Islet precursor cell (in vitro differentiated cells): Measurements from ENCODE around the gene IGSF6.
"Not testable (repeated sequence)": the region's sequence is repeated elsewhere in the genome, so short reads cannot be mapped to it uniquely, and the experiment has no call there.

Experiments
- DNase-seq: peaks from one replicate; pipeline ENCODE4 v3.0.0-alpha.2; 2018

IGSF6 gene

DNA sequence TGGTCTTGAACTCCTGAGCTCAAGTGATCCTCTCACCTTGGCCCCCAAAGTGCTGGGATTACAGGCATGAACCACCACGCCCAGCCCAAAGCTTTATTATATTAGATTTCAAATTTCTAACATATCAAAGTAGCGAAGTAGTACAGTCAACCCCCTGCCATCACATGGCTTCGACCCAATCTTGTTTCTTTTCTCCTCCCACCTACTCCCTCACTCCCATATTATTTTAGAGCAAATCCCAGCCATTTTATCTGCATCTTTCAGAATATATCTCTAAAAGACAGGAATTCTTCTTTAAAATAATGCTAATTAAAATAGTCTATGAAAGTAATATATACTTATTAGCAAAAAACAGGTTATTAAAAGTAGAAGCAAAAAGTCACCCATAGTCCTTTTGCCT, 893 bp downstream of the IGSF6 start:
- DNase-seq, result no peak

DNA sequence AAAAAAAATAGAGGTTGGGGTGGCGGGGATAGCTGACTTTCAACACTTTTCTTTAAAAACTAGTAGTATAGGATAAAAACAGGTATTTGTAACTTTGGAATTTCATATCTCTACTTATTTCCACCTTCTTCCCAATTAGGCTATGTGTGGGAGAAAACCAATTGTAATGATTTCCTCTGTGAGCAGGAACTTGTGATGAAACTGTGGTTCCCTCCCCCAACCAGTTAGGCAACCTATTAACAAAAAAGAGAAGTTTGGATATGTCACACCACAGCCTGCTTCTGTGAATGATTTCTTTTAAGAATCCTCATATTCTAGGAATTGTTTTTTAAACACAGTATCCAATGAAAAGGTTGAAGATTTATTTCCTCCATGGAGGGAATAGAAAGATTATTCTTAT, 1.9 kb downstream of the IGSF6 start:
- no peak for DNase-seq

DNA sequence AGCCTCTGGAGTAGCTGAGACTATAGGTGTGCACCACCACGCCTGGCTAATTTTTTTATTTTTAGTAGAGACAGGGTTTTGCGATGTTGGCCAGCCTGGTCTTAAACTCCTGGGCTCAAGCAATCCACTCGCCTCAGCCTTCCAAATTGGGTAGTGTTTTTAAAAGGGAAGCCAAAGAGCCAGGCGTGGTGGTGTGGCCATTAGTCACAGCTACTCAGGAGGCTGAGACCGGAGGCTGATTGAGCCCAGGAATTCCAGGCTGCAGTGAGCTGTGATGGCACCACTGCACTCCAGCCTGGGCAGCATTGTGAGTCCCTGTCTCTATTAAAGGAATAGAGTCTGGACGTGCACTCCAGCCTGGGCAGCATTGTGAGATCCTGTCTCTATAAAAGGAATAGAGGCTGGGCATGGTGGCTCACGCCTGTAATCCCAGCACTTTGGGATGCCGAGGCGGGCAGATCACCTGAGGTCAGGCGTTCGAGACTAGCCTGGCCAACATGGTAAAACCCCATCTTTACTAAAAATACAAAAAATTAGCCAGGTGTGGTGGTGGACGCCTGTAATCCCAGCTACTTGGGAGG, 2.5 kb downstream of the IGSF6 start:
- not testable (repeated sequence) for DNase-seq

DNA sequence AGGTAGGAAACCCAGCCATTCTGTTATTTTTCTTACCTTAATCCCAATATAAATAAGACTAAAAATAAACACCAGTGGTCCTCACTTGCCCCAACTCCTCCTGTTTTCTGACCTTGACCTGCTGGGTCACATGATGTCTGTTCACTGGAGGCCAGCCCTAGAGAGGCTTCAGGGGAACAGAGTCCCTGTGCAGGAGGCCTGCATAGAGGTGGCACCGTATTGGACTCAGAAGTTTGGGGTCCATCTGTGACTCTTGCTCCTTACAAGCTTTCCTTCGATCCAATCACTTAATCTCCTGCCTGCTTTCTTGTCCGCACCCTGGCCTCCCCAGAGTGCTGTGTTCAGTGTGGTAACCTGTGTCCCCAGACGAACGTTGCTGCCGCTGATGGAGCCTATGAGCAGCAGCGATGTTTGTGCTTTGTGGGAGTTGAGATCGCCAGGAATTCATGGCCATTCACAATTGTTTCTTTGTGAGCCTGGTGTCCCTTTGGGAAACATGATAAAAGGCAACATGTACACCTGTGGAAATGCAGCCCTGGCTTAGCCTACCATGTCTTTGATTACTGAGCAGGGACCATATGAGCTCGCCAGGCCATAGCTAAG, 4.7 kb downstream of the IGSF6 start:
- no peak for DNase-seq

DNA sequence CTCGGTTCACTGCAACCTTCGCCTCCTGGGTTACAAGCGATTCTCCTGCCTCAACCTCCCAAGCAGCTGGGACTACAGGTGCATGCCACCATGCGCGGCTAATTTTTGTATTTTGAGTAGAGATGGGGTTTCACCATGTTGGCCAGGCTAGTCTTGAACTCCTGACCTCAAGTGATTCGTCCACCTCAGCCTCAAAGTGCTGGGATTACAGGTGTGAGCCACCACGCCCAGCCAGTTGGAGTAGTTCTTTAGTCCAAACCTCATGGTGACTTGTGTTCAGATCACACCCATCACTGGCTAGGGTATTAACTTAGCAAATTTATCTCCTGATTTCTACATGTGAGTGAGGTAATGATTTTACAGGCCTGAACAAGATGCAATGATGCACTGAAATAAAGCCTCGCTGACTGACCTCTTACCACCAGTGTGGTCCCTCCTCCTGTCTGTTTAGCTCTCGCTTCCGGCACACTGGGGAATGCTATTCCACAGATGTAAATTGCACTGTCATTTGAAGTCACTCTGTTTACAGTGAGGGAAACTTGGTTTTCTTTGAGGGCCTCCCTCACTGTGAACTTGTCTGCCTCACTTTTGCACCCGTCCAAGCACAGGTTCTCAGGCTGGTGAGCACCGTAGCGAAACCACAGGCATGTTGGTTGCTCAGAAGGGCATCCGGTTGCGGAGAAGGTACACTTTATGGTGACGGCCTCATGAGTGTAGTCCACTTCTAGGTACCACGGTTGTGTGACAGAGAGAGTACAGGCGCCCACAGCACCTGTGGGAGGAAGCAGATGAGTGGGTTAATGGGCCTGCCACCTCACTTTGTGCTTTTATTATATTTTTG, 5.5 kb downstream of the IGSF6 start:
- no peak for DNase-seq

DNA sequence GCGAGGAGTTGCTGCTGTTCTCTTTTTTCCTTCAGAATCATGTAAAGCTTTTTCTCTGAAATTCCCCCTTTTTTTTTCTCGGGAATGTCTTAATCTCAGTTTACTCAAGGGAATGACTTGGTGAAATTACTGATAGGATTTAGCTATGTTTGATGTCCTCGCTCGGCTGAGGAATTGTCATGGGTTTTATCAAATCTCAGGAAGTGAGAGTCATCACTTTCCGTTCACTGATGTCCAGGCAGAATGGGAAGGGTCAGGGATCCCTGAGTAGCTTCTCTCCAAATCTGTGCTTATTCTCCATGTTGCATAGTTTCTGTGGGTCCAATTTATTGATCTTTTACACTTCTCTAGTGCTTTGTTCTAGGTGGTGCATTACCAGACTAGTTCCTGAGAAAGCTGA, 6.3 kb downstream of the IGSF6 start:
- DNase-seq, result no peak

DNA sequence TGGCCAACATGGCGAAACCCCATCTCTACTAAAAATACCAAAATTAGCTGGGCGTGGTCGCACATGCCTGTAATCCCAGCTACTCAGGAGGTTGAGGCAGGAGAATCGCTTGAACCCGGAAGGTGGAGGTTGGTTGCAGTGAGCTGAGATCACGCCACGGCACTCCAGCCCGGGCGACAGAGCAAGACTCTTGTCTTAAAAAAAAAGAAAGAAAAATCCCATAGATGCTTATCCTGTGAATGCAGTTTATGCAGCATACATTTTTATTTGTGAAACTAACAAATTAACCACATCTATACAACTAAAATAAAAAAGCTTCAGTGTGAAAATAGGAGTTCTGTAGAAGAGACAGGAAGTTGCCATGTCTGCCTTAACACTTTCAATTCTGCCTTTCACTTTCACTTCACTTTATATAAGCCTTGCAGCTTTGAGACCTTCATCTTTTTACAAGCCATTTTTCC, 7.1 kb downstream of the IGSF6 start:
- DNase-seq, result no peak

DNA sequence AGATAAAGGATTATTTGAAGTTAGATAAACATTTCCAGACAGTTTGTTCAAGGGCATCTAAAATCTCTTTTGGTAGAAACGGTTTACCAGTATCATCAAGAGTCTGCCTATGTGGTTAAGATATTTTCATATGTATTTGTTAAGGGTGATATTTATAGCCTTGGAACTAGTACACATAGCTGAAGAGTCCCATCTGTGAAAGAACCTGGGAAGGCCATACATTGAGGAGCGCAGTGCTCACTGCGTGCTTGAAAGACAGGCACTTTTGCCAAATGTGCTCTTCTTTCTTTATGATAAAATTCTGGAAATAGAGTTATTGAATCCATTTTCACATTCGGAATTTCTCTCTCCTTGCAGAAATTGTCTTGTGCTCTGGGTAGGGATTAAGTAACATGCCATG, 7.7 kb downstream of the IGSF6 start:
- DNase-seq, result no peak

DNA sequence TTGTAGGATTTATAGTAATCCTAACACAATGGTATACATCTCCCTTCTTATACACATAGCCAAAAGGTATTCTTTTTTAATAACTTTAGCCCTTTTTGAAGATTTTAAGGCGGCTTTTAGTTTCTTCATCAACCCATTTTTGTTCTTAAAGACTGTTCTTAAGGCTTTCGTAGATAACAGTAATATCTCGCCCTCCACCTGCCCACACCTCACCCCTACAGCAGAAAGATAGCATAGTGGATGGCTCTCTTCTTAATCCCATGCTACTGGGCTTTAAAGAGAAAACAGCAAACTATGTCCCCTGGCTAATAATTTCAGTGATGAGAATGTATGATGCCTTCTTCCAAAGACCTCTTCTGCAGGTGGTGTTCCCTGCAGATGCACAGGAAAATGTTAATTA, 8.6 kb downstream of the IGSF6 start:
- DNase-seq, result no peak

DNA sequence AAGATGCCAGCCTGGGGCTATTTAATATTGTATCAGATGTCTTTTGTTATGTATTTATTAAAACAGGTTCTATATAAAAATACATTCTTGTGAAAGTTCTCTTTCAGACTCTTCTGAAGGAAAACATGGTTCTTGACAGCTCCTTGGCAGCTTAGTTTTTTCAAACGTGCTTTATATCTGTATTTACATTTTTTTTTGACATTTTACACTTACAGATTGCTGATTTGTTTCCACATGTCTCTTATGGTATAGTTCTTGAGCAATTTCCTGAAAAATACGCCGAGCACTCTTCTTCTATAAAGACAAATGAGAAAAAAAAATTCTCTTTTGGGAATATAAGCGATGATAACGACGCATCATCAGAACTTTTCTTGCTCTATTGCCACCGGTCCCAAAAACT, 9.5 kb downstream of the IGSF6 start:
- DNase-seq, result no peak

DNA sequence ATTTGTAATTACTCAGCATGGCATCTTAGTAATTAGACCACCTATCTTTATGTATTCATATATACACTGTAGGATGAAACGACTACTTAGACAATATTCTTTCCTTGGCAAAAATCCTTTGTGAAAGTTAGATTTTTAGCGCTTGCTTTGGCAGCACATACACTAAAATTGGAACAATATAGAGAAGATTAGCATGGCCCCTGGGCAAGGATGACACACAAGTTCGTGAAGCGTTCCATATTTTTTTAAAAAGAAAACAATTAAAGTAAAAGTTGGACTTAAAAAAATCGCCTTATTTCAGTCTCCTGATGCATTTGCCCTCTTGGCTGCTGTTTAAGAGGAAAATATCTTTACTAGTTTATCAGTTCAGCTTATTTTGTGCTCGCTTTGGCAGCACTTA, 10.5 kb downstream of the IGSF6 start:
- no peak for DNase-seq

DNA sequence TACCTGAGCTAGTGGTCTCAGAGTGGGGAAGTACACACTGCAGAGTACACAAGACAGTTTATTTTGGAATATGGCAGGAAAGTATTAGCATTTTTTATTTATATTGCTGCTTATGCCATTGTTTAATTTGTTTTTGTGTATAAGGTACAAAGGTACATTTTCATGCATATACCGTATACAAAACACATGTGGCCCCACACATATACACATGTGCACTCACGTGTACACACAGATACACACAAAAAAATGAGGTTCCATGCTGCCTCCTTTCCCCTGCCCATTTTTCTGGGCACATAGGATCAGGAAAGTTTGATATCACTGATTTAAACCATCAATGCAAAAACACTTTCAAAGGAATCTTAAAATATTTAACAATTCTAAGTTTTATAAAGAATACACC, 12.9 kb downstream of the IGSF6 start:
- no peak for DNase-seq

DNA sequence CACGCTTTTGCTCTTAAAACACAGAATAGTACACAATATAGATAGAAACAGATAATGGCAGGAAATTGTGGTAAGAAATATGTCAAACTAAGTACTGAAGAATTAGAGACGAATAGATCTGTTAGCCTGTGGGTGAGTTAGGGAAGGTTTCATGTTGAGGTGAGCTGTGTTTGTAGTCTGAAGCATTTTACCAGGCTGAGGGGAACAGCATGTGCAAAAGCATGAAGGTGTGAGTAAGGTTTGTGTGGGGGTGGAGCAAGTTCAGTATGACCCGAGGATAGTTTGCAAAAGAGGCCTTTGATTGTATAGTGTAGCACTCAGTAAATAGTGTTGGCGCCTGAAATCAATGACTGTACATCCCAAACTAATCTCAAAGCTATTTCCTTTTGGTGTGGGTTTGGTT, 13.8 kb downstream of the IGSF6 start:
- DNase-seq, result no peak

DNA sequence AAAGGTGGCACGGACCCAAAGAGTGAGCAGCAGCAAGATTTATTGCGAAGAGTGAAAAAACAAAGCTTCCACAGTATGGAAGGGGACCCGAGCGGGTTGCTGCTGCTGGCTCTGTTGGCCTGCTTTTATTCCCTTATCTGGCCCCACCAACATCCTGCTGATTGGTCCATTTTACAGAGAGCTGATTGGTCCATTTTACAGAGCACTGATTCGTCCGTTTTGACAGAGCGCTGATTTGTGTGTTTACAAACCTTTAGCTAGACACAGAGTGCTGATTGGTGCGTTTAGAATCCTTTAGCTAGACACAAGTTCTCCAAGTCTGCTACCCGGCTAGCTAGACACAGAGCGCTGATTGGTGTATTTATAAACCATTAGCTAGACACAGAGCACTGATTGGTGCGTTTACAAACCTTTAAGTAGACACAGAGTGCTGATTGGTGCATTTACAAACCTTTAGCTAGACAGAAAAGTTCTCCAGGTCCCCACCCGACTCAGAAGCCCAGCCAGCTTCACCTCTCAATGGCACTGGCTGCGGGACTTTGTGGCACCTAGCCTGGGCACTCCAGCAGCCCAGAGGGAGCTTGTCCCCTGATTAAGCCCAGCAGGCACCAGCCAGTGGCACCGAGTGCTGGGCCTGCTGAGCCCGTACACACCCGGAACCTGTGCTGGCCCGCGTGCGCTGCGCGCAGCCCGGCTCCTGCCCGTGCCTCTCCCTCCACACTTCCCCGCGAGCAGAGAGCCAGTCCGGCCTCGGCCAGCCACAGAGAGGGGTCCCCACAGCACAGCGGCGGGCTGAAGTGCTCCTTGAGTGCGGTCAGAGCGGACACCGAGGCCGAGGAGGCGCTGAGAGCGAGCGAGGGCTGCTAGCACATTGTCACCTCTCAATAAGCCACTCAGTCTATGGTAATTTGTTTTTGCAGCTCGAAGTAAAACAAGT, 15.1 kb downstream of the IGSF6 start:
- no peak for DNase-seq

DNA sequence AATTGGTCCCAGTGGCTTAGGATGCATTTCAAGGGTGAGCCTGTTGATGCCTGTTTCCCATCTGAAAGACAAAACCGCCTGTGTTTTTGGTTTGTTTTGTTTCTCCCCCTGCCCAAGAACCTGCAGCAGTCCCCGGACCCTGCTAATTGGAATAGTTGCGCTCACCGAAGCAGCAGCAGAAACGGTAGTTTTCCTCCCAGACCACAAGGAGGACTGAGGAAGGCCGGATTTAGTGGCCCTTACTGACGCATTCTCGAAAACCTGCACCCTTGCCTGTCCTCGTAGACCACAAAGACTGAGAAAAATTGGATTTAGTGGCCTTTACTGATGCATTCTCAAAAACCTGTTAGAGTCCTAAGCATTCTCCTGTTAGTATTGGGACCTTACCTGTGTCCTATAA, 16.7 kb downstream of the IGSF6 start:
- not testable (repeated sequence) for DNase-seq

DNA sequence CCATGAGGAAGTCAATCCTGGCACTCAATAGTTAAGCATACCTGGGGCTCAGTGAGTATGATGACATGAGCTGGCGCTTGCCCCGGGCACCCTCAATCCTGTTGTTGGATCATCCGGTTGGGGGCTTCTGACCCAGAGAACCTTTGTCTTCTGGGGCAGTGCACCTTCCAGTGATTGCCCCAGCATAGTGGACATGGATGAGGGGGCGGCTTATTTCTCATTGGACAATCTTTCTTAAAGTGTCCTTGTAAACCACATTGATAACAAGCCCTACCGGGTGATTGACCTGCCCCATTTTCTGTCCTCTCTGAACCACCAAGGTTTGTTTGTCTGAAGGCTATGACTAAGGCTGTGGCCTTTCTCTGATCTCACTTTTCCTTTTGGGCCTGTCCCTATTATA, 18.2 kb downstream of the IGSF6 start:
- DNase-seq, result no peak

DNA sequence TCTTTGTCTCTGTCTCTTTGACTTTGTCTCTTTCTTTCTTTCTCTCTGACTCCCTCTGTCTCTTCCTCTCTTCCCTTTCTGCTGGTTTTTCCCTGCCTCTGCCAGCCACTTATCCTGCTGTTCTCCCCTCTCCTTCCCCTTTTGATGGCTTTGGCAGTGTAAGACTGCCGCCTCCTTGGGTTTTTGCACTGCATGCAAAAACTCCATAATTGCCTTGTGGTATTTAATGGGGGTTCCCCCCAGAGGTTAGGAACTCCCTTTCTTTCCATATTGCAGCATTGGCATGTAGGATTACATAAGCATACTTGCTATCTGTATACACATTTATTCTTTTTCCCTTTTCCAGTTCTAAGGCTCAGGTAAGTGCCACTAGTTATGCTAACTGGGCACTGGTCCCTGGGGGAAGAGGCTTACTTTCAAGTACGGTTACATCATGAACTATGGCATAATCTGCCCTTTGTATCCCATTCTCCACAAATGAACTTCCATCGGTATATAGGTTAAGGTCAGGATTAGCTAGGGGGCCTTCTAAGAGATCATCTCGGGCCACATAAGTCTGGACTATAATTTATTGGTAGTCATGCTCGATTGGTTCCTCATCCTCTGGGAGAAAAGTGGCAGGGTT, 20.3 kb downstream of the IGSF6 start:
- DNase-seq, result not testable (repeated sequence)

DNA sequence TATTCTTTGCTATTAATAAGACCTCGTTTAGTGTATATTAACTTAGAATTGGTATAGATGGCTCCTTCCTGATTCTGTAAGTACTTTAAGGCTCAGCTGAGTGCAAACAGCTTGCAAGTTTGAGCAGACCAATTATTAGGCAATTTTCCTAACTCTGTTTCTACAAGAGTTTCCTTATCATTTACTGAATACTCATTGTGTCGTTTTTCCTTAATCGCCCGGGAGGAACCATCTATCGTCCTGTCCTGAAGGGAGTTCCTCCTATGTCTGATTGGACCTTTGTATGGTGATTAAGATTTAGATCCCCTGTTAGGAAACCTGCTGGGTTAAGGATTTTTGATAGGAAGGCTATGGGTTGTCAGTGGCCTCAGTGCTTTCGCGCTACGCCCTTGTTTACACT, 21.0 kb downstream of the IGSF6 start:
- DNase-seq, result not testable (repeated sequence)

DNA sequence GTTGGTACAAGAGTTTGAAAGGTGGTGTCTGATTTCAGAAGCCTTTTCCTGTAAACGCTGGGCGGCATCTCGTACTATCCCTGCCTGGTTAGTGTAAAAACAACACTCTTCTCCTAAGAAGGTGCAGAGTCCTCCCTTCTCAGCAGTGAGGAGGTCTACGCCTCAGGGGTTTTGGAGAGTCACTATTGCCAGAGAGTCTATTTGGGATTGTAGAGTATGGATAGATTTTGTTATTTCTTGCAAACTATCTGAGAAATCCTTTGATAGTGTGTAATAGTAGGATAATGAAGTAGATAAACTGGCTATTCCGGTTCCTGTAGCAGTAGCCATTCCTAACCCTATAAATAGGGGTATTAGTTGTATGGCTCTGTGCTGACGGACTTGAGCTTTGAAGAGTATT, 21.5 kb downstream of the IGSF6 start:
- DNase-seq, result not testable (repeated sequence)

DNA sequence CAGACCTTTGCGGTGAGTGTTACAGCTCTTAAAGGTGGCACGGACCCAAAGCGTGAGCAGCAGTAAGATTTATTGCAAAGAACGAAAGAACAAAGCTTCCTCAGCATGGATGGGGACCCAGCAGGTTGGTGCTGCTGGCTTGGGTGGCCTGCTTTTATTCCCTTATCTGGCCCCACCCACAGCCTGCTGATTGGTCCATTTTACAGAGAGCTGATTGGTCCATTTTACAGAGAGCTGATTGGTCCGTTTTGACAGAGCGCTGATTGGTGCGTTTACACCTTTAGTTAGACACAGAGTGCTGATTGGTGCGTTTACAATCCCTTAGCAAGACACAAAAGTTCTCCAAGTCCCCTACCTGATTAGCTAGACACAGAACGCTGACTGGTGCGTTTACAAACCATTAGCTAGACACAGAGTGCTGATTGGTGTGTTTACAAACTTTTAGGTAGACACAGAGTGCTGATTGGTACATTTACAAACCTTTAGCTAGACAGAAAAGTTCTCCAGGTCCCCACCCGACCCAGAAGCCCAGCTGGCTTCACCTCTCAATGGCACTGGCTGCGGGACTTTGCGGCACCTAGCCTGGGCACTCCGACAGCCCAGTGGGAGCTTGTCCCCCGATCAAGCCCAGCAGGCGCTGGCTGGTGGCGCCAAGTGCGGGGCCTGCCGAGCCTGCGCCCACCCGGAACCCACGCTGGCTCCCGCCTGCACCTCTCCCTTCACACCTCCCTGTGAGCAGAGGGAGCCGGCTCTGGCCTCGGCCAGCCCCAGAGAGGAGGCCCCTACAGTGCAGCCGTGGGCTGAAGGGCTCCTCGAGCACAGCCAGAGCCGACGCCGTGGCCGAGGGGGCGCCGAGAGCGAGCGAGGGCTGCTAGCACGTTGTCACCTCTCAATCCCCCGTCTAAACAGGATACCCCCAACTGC, 22.5 kb downstream of the IGSF6 start:
- DNase-seq, result not testable (repeated sequence)

DNA sequence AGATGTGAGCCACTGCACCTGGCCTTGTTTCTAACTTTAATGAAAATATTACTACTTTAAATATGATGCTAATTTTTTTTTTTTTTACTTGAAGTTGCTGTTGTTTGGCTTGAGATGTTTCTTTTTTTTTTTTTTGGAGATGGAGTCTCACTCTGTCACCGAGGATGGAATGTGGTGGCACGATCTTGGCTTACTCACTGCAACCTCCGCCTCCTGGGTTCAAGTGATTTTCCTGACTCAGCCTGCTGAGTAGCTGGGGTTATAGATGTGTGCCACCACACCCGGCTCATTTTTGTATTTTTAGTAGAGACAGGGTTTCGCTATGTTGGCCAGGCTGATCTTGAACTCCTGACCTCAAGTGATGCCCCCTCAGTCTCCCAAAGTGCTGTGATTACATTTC, 23.6 kb downstream of the IGSF6 start:
- no peak for DNase-seq
